SK-MEL-5 (cell line): ENCODE measurements around the gene SLC6A4. TPM values are rescaled to one million over a fixed set of nuclear protein-coding genes. Genes with fewer than 3 reads are reported as not detected.

Experiments used
- DNase-seq: peaks from one replicate; pipeline ENCODE4 v3.0.0-alpha.2; 2016; ENCODE audit warnings: low read depth, low spot score
- in situ Hi-C: cut with HindIII; loops from 2 replicates; pipeline ENCODE4 v1.10.0; 2016; ENCODE audit warnings: low sequenced_read_pairs, high pct_unique_total_duplicates, low pct_unique_long_range_greater_than_20kb
- polyA plus RNA-seq, 2 experiments: library from polyadenylated mRNA; depleted of rRNA; stranded (reverse); fragments of >200 nt; gene quantifications; 2 replicates each; pipeline ENCODE4 v1.2.3, GENCODE V29; 2015
- total RNA-seq: library from RNA; depleted of rRNA; stranded (reverse); fragments of >200 nt; shearing (Covaris generic); gene quantifications from 2 replicates; pipeline ENCODE4 v1.2.3, GENCODE V29; 2014; rRNA removed

SLC6A4 gene
- 0.19 and 0.24 TPM in 2 replicates for total RNA-seq
- polyA plus RNA-seq (2015; cell fraction: cytosol; rRNA removed) = not detected in 2 replicates
- polyA plus RNA-seq (2015; cell fraction: nucleus; rRNA removed) = 0.26 TPM in 1 of 2 replicates, not detected in the other

DNA sequence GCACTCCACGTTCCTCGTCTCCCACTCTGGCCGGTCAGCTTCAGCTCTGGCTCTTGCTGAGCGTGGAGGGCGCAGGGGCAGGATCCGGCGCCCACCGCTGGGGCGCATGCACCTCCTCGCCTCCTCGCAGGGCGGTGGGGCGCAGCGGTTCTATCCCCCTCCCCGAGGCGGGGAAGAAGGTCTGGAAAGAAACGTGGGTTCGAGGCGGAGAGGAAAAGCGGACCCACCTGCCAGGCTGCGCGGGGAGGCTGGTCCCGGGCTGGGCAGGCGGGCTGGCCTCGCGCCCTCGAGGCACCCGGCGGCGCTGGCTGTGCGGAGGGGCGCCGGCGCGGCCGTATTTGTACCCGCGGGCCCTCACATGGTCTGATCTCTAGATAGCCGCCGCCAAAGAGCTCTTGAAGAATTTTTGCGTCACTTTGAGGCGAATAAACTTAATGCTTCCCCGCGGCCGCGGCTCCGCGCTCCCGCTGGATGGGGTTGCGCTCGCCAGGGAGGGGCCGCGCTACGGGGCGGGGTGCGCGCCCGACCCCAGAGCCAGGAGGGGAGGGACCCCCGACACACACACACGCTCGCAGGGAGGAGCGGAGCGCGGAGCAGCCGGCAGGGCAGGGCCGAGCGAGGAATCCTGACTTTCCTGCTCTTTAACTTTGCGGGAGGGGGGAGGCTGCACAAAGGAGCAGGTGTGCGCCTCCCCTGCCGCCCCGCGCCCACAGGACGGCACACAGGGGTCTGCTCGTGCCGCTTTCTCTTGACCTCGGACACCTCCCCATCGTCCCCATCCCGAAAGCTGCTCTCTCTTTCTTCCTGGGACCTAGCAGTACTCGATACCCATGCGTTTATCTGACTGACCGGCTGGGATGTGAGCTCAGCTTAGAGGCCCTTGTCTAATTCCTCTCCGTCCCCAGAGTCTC lies at the start of gene SLC6A4:
SLC6A4 (minus strand) TSS at position 312 of the 911 bp plus-strand sequence. CDS start 13,739 bp downstream, outside the sequence.
- in situ Hi-C loops = no loop called here
- no peak for DNase-seq

GRCh38 chr17:30279156-30279555 lies 43.7 kb upstream of the SLC6A4 start:
- in situ Hi-C loops = no loop called here
- DNase-seq = no peak

DNA sequence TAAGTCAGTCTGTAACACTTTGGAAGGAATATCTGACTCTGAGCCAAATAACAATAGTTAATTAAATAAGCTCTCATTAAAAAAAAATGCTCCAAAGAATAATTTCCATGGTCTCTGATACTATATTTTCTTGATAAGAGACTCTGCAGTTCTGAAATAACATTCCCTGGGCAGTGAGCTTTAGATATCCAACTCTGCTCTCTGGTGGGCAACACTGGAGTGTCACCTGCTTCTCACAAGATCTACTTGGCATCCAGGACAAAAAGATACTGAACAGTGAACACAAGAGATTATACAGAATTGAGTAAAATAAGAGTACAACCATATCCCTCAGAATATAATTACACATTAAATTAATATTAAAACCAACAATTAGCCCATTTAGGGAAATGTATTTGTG lies 42.5 kb upstream of the SLC6A4 start:
- DNase-seq = peak; percentile 82
- in situ Hi-C loops = no loop called here

GRCh38 chr17:30275911-30276310 lies 40.4 kb upstream of the SLC6A4 start:
- DNase-seq = no peak
- in situ Hi-C loops = no loop called here

DNA sequence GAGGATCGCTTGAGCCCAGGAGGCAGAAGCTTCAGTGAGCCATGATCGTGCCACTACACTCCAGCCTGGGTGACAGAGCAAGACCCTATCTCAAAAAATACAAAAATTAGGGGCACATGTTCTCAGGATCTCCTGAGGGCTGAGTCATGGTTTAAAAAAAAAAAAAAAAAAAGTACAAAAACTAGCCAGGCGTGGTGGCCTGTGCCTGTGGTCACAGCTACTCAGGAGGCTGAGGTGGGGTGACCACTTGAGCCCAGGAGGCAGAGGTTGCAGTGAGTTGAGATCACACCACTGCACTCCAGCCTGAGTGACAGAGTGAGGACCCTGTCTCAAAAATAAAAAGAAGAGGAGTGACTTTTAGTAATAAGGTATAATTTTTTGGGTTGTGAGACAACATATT lies 39.4 kb upstream of the SLC6A4 start:
- in situ Hi-C loops = no loop called here
- no peak for DNase-seq

DNA sequence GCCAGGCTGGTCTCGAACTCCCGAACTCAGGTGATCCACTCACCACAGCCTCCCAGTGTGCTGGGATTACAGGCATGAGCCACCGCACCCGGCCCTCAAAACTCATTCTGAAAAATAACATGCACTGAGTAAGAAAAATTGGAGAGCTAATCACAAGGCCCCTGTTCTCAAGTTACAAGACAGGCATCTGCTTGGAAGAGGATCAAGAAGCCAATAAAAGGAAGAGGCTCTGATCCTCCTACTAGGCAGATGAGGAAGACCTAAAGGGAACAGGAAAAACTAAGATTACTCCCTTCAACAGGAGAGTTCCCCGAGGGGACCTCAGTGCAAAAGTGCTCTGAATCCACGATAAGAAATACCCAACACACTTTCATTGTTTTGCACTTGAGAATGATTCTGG lies 37.9 kb upstream of the SLC6A4 start:
- in situ Hi-C loops = no loop called here
- DNase-seq = no peak

GRCh38 chr17:30271102-30271501 lies 35.6 kb upstream of the SLC6A4 start:
- in situ Hi-C loops = no loop called here
- no peak for DNase-seq

DNA sequence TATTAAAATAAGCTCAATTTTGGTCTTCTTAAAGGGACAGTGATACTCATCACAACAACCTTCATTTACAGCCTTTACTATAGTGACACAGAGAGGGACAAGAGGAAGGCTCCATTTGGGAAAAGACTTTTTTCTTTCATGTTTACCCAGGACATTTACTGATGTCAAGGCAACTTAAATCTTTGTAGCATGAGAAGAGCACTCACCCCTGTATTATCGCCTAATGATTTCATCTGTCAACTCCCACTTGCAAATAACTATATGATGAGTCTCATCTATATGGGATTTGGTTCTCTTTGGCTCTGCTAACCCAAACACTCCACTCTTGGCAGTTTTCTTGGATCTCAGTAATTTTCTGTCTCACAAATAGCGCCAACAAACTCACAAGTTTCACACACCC lies 32.1 kb upstream of the SLC6A4 start:
- in situ Hi-C loops = no loop called here

GRCh38 chr17:30263552-30264333 lies 28.2 kb upstream of the SLC6A4 start:
- in situ Hi-C loops = no loop called here
- DNase-seq = no peak

More for the DNA sequence above, 32.1 kb upstream of the SLC6A4 start:
- DNase-seq = no peak

- DNase-seq = no peak
- in situ Hi-C loops = no loop called here
These were observed 21.4 kb upstream of the SLC6A4 start for GRCh38 chr17:30256756-30257506.

DNA sequence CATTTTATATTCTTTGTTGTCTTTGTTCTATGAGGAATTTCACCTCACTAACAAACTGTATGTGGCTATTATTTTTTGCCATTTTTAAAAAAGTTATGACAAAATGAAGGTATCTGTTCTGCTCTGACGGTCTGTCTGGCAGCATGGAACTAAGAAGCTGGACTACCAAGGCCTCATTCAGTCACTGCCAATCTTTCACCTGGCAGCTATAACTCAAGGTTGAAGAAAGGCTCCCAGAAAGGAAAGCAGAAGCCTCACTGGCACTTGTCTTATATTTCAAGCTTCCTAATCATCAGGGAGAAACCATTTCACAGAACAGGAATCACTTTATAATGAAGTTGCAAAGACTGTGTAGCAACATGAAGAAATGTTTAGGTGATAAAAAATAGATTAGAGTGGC lies 18.7 kb upstream of the SLC6A4 start:
- no peak for DNase-seq
- in situ Hi-C loops = no loop called here

DNA sequence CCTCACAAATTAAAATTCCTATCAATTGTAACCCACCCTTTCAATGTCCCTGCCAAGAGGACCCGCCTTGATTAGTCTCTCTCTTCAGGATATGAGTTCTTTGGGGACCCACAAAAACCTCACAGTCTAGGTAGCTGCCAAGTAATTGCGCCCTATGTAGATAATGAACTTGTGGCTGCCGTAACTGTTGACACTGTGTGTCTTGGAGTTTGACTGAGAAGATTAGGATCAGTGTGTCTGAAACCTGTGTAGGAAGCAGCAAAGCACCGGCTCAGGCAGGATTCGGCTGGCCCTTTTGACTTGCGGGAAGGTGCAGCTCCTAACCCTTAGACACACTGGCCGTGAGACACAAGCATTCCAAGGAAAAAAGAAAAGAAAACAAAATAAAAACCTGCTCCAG lies 17.8 kb upstream of the SLC6A4 start:
- DNase-seq = no peak
- in situ Hi-C loops = no loop called here

DNA sequence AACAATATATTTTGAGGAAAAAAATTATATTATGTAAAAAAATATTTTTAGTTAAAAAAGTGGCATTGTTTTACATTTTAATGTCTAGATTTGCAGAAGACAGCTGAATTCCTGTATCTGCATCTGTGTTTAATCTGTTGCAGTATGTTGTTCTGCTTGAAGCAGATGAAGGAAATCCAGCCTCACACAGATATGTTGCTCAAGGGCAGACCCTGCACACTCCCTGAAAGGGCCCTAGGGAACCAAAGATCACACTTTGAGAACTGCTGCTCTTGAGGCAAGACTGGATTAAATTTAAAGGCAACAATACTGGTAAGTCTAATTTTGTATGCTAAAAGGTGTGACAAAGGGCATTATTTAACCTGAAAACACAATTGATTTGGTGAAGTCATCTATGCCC lies 16.4 kb upstream of the SLC6A4 start:
- no peak for DNase-seq
- in situ Hi-C loops = no loop called here

DNA sequence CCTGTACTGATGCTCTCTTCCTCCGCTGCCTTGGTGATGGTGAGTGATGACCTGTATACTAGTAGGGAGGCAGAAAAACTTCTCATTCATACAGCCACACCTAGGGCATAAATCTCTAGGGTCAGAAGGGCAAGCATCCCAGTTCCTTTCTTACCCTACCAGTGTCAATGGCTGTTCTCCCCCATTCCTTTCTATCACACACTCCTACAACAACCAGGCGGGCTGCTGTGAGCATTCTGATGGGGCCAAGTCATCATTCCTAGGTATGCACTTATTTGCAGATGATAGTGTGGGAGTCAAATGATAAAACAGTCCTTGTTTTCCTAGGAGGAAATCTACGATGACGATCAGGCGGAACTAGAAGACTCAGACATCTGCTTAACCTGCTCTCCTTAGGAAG lies 14.0 kb upstream of the SLC6A4 start:
- in situ Hi-C loops = no loop called here
- DNase-seq = no peak

GRCh38 chr17:30248786-30249185 lies 13.3 kb upstream of the SLC6A4 start:
- in situ Hi-C loops = no loop called here
- no peak for DNase-seq

- DNase-seq = no peak
- in situ Hi-C loops = no loop called here
These were observed 11.0 kb upstream of the SLC6A4 start for GRCh38 chr17:30246460-30246859.

DNA sequence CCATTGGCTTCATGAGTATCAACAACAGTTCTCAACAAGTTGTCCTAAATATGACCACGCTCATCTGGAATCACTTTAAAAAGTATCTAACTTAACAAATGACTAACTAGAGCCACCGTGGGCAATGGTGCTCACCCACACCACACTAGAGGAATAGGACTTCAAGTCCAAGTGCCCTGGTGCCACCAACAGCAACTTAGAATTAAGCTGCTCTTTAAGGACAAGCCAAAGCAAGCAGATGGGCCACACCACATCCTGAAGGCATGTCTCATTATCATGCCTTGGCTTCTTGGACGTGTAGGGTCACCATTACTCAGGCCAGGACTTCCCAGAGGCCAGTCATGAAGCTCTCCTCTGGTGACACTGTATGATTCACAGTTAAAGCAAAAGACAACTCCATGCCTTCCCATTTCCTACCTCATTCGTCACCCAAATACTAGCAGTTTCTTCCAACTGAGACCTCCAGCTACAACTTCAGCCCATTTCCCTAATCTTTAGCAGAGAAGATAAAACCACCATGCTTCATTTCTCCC lies 9.4 kb upstream of the SLC6A4 start:
- in situ Hi-C loops = no loop called here
- no peak for DNase-seq

- in situ Hi-C loops = no loop called here
- no peak for DNase-seq
These were observed 8.1 kb upstream of the SLC6A4 start for GRCh38 chr17:30243568-30243967.
